Measurements from ENCODE around the gene CYB561A3.
A peak's percentile ranks its signal among the peaks of the same experiment; 100 is the strongest.

DNA sequence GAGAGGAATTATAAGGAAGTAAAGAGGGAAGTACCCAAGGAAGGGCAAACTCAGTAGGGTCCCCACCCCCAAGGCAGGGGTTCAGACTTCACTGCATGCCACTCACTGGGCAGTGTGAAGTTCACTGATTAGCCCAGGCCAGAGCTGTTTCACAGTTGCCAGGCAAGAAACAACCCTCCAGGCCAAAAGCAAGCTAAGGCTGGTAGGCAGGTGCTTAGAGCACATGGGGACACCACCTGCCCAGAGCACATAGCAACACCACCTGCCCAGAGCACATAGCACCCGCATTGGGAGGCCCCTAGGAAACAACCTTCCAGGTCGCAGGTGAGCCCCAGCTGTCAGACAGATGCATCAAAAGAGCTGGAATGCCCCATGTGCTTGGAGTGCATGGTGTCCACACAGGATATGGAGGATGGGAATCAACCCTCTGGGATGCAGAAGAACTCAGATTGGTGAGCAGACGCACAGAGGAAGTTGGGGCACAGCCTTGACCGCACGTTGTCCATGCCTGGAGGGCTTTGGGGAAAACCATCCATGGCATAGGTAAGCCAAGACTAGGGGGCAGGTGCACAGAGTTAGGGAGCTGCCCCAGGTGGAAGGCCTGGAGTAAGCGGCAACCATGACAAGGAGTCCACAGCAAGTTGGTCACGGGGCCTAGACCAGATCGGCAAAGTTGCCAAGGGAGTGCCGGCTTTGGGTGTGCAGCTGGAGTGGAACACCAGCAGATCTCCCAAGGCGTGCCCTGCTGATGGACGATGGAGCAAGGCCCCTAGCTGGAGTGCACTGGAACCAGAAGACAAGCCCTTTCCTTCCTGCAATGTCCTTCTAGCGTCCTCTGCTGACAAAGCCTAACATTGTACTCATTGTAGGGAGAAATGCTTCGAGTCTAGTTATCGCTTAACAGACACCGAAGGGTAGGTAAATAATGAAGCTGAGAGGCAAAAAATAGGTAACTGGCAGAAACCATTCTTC, 22.9 kb upstream of the CYB561A3 start:
- no peak for TF ChIP-seq POLR2A (IDR thresholded peaks at IDR 0.05; ENCODE audit: low read length)
- TF ChIP-seq, protein P1, sequence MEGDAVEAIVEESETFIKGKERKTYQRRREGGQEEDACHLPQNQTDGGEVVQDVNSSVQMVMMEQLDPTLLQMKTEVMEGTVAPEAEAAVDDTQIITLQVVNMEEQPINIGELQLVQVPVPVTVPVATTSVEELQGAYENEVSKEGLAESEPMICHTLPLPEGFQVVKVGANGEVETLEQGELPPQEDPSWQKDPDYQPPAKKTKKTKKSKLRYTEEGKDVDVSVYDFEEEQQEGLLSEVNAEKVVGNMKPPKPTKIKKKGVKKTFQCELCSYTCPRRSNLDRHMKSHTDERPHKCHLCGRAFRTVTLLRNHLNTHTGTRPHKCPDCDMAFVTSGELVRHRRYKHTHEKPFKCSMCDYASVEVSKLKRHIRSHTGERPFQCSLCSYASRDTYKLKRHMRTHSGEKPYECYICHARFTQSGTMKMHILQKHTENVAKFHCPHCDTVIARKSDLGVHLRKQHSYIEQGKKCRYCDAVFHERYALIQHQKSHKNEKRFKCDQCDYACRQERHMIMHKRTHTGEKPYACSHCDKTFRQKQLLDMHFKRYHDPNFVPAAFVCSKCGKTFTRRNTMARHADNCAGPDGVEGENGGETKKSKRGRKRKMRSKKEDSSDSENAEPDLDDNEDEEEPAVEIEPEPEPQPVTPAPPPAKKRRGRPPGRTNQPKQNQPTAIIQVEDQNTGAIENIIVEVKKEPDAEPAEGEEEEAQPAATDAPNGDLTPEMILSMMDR (IDR thresholded peaks at IDR 0.05) = peak; percentile 17; the same call in 1 of the 3 replicates
- TF ChIP-seq ZFP36 (IDR thresholded peaks at IDR 0.05; ENCODE audit: borderline replicate concordance, partially characterized antibody) = no peak
- no peak for TF ChIP-seq BCL3 (IDR thresholded peaks at IDR 0.05)
- no peak for TF ChIP-seq CHD4 (IDR thresholded peaks at IDR 0.05; ENCODE audit: borderline replicate concordance)
- no peak for TF ChIP-seq KDM1A (IDR thresholded peaks at IDR 0.05; ENCODE audit: low read depth)
- TF ChIP-seq MAFK (IDR thresholded peaks at IDR 0.05; ENCODE audit: partially characterized antibody) = no peak
- no peak for TF ChIP-seq ELK1 (IDR thresholded peaks at IDR 0.05; ENCODE audit: low read depth, low read length)
- no peak for TF ChIP-seq SMC3 (IDR thresholded peaks at IDR 0.05)

All from A549 (cell line).